HEK293 (cell line): ENCODE data around the gene SH3GL1.

ENCODE experiments used
- CTCF ChIA-PET: fragments of 350-600 bp; formaldehyde crosslinking; extraction: SDS; loops from one replicate; lab custom pipeline; 2021; ENCODE audit warnings: antibody characterized with exemption; lab: Yijun Ruan, JAX
- POLR2A ChIA-PET: fragments of 300-600 bp; formaldehyde crosslinking; extraction: SDS; loops from one replicate; lab custom pipeline; 2020; ENCODE audit warnings: antibody characterized with exemption, inconsistent platforms; lab: Yijun Ruan, JAX
- H3K27ac ChIP-seq: fragments of 200-500 bp; sonication (Bioruptor generic); 2 replicates; pipeline ENCODE4 v1.5.1; 2014; ENCODE audit warnings: low read depth, low read length, control low read depth, inconsistent platforms; ENCODE audit errors: extremely low read depth
- H3K36me3 ChIP-seq, 2 experiments: fragments of 200-500 bp in 1 of 2; sonication (Bioruptor generic) in 1 of 2; 1 replicate in 1 of 2; 2 replicates in 1 of 2; pipeline ENCODE4 v1.5.1; 2014 to 2017; ENCODE audit warnings: inconsistent platforms in 2 of 2, low read length in 2 of 2; ENCODE audit not compliant: control insufficient read depth in 2 of 2, insufficient read depth in 1 of 2
- H3K4me1 ChIP-seq: fragments of 200-500 bp; sonication (Bioruptor generic); 2 replicates; pipeline ENCODE4 v1.5.1; 2014; ENCODE audit warnings: mild to moderate bottlenecking, low read length, inconsistent platforms; ENCODE audit not compliant: control insufficient read depth, insufficient read depth
- H3K4me3 ChIP-seq: 2 replicates; pipeline ENCODE4 v1.5.1; 2011; ENCODE audit warnings: low read depth, mild to moderate bottlenecking, control low read depth, low read length, moderate library complexity
- H3K9me3 ChIP-seq: fragments of 200-500 bp; sonication (Bioruptor generic); 2 replicates; pipeline ENCODE4 v1.5.1; 2014; ENCODE audit warnings: low read depth, low read length, inconsistent platforms; ENCODE audit not compliant: control insufficient read depth, insufficient read depth
- CTCF ChIP-seq: fragments of 450-650 bp; formaldehyde crosslinking; IDR thresholded peaks from 2 replicates; pipeline ENCODE4 v1.5.1; 2016; ENCODE audit warnings: missing biosample characterization, missing genetic modification characterization
- GLIS1 ChIP-seq: fragments of 450-650 bp; formaldehyde crosslinking; IDR thresholded peaks from 2 replicates; pipeline ENCODE4 v1.5.1; 2016; ENCODE audit warnings: missing biosample characterization, missing genetic modification characterization
- HOXC10 ChIP-seq: sonication (generic); formaldehyde crosslinking; IDR thresholded peaks from 2 replicates; pipeline ENCODE4 v1.8.1; 2023; ENCODE audit warnings: mild to moderate bottlenecking, missing genetic modification reagents
- INSM2 ChIP-seq: fragments of 450-650 bp; formaldehyde crosslinking; IDR thresholded peaks from 2 replicates; pipeline ENCODE4 v1.5.1; 2016; ENCODE audit warnings: missing biosample characterization, missing genetic modification characterization
- KLF9 ChIP-seq: fragments of 450-650 bp; formaldehyde crosslinking; IDR thresholded peaks from 2 replicates; pipeline ENCODE4 v1.5.1; 2016; ENCODE audit warnings: missing biosample characterization, missing genetic modification characterization, low read depth
- YY1 ChIP-seq: fragments of 450-650 bp; formaldehyde crosslinking; IDR thresholded peaks from 2 replicates; pipeline ENCODE4 v1.5.1; 2018; ENCODE audit warnings: missing biosample characterization, missing genetic modification characterization
- ZBTB20 ChIP-seq: fragments of 450-650 bp; formaldehyde crosslinking; IDR thresholded peaks from 2 replicates; pipeline ENCODE4 v1.5.1; 2016; ENCODE audit warnings: missing biosample characterization, missing genetic modification characterization
- ZIC2 ChIP-seq: fragments of 450-650 bp; formaldehyde crosslinking; IDR thresholded peaks from 2 replicates; pipeline ENCODE4 v1.5.1; 2016; ENCODE audit warnings: missing biosample characterization, missing genetic modification characterization
- ZNF121 ChIP-seq: fragments of 450-650 bp; formaldehyde crosslinking; IDR thresholded peaks from 2 replicates; pipeline ENCODE4 v1.5.1; 2016; ENCODE audit warnings: missing biosample characterization, missing genetic modification characterization
- ZNF133 ChIP-seq: fragments of 450-650 bp; formaldehyde crosslinking; IDR thresholded peaks from 2 replicates; pipeline ENCODE4 v1.5.1; 2016; ENCODE audit warnings: missing biosample characterization, missing genetic modification characterization
- ZNF157 ChIP-seq: fragments of 450-650 bp; formaldehyde crosslinking; IDR thresholded peaks from 2 replicates; pipeline ENCODE4 v1.5.1; 2016; ENCODE audit warnings: missing biosample characterization, missing genetic modification characterization
- ZNF174 ChIP-seq: fragments of 450-650 bp; formaldehyde crosslinking; IDR thresholded peaks from 2 replicates; pipeline ENCODE4 v1.5.0; 2017; ENCODE audit warnings: missing biosample characterization, mild to moderate bottlenecking, missing genetic modification characterization
- ZNF175 ChIP-seq: fragments of 450-650 bp; formaldehyde crosslinking; IDR thresholded peaks from 2 replicates; pipeline ENCODE4 v1.5.1; 2016; ENCODE audit warnings: missing biosample characterization, missing genetic modification characterization
- ZNF37A ChIP-seq: fragments of 450-650 bp; IDR thresholded peaks from 2 replicates; pipeline ENCODE4 v1.5.1; 2018; ENCODE audit warnings: missing biosample characterization, missing genetic modification characterization
- ZNF391 ChIP-seq: fragments of 450-650 bp; formaldehyde crosslinking; IDR thresholded peaks from 2 replicates; pipeline ENCODE4 v1.5.1; 2016; ENCODE audit warnings: low read depth, missing biosample characterization, missing genetic modification characterization, borderline replicate concordance
- ZNF473 ChIP-seq: fragments of 450-650 bp; formaldehyde crosslinking; IDR thresholded peaks from 2 replicates; pipeline ENCODE4 v1.5.1; 2017; ENCODE audit warnings: missing biosample characterization, missing genetic modification characterization
- ZNF513 ChIP-seq: fragments of 450-650 bp; IDR thresholded peaks from 2 replicates; pipeline ENCODE4 v1.5.1; 2018; ENCODE audit warnings: missing biosample characterization, missing genetic modification characterization
- ZNF624 ChIP-seq: fragments of 450-650 bp; formaldehyde crosslinking; IDR thresholded peaks from 2 replicates; pipeline ENCODE4 v1.5.1; 2017; ENCODE audit warnings: missing biosample characterization, missing genetic modification characterization
- ZNF76 ChIP-seq: fragments of 450-650 bp; formaldehyde crosslinking; IDR thresholded peaks from 2 replicates; pipeline ENCODE4; 2016; ENCODE audit warnings: low read depth, missing biosample characterization, missing genetic modification characterization, borderline replicate concordance
- ZNF843 ChIP-seq: fragments of 450-650 bp; formaldehyde crosslinking; IDR thresholded peaks from 2 replicates; pipeline ENCODE4 v1.5.1; 2016; ENCODE audit warnings: missing biosample characterization, missing genetic modification characterization
- ZSCAN16 ChIP-seq: fragments of 450-650 bp; formaldehyde crosslinking; IDR thresholded peaks from 2 replicates; pipeline ENCODE4 v1.5.1; 2016; ENCODE audit warnings: missing biosample characterization, missing genetic modification characterization
- ZSCAN23 ChIP-seq: fragments of 450-650 bp; formaldehyde crosslinking; IDR thresholded peaks from 2 replicates; pipeline ENCODE4 v1.5.1; 2016; ENCODE audit warnings: missing biosample characterization, missing genetic modification characterization

The SH3GL1 gene

GRCh38 chr19:4448147-4448985, 48.0 kb upstream of the SH3GL1 start:
- no peak for TF ChIP-seq ZNF121 (tag by site-specific recombination)
- TF ChIP-seq YY1 (tag by site-specific recombination): no peak
- no peak for TF ChIP-seq ZNF37A (tag by site-specific recombination)
- TF ChIP-seq GLIS1: no peak
- TF ChIP-seq ZBTB20: no peak
- TF ChIP-seq ZNF391 (tag by site-specific recombination): no peak
- no peak for TF ChIP-seq INSM2
- no peak for TF ChIP-seq ZNF174
- no peak for TF ChIP-seq ZSCAN16
- TF ChIP-seq ZNF624: no peak
- TF ChIP-seq ZNF843 (tag by site-specific recombination): no peak
- TF ChIP-seq CTCF (tag by site-specific recombination): no peak
- TF ChIP-seq ZNF133 (tag by site-specific recombination): no peak
- no peak for TF ChIP-seq ZNF175
- TF ChIP-seq HOXC10 (CRISPR knock-in tag): no peak
- TF ChIP-seq ZNF513: no peak
- ChIA-PET CTCF (interaction anchor here (0.6 kb wide), 1 partner anchor 10 kb away, joined by 3 read pairs; no protein-coding TSS in a partner anchor), POLR2A (interaction anchor here (2.6 kb wide), 1 partner anchor 9 kb away, joined by 9 read pairs; no protein-coding TSS in a partner anchor)
- no peaks in the 10 kb centered on the region for H3K4me1 ChIP-seq
- no peak overlapping the region for H3K27ac ChIP-seq
- H3K4me3 ChIP-seq: no peak overlapping the region
- no peaks in the 10 kb centered on the region for H3K9me3 ChIP-seq
- H3K36me3 ChIP-seq: peaks cover 21 to 93% of the 10 kb centered on the region in 2 experiments

- peak; percentile 49 for TF ChIP-seq ZIC2 (tag by site-specific recombination)
- no peak for TF ChIP-seq ZNF76 (tag by site-specific recombination)
- no peak for TF ChIP-seq ZSCAN23 (tag by site-specific recombination)
- TF ChIP-seq ZNF473 (tag by site-specific recombination): no peak
- TF ChIP-seq KLF9 (tag by site-specific recombination): peak; percentile 60
- no peak for TF ChIP-seq ZNF157 (tag by site-specific recombination)
- H3K4me3 ChIP-seq: no peak overlapping the region
- H3K4me1 ChIP-seq: no peaks in the 10 kb centered on the region
- CTCF ChIA-PET: no interaction called here
- POLR2A ChIA-PET: interaction anchor here (1.0 kb wide), 1 partner anchor 25 kb away, joined by 3 read pairs; the partner anchor contains the start of gene HDGFL2
- H3K36me3 ChIP-seq: peaks cover 21 to 93% of the 10 kb centered on the region in 2 experiments
- H3K9me3 ChIP-seq: no peaks in the 10 kb centered on the region
- no peak overlapping the region for H3K27ac ChIP-seq
These were observed 47.2 kb upstream of the SH3GL1 start for GRCh38 chr19:4447327-4448146.
